Glomerular visceral epithelial cell (primary cell): ENCODE results near the gene RALGAPA1.
"Not testable (repeated sequence)": the region's sequence is repeated elsewhere in the genome, so short reads cannot be mapped to it uniquely, and the experiment has no call there.

Experiments
- DNase-seq: peaks from one replicate; pipeline ENCODE4 v3.0.0-alpha.2; 2016; ENCODE audit errors: extremely low spot score

RALGAPA1 gene

DNA sequence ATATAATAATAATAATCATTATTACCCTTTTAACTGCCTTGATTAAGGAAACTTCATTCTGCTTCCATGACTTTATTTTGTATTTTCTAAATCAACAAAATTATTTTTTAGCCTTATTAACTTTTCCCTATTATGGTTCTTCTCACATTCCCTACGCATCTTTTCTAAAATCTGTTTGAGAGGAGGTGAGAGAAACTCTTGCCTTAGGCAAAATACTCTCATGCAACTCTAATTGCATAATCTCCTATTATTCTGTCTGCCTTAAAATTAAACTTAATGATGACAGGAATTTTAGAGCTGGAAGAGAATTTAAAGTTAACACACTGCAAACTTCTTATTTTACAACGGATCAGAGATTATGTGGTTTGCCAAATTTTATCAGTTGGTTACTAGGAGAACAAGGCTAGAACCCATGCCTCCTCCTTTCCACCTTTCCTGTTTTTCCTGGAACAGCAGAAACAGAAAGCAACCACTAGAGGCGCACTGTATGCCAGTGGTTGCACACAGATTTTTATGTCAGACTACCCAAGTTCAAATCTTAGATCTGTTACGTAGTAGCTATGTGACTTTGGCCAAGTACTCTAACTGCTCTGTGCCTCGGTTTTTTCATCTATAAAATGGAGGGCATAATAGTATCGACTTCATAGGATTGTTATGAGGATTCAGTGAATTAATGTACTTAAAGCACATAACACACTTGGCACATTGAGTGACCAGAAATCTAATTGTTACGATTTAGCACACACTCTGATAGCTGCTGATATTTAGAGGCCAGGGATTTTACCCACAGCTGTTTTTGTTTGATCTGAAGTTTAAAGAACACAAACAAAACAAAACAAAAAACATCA lies 12.7 kb upstream of the RALGAPA1 start:
- peak; percentile 29 for DNase-seq

- no peak for DNase-seq
These were observed 10.8 kb upstream of the RALGAPA1 start for GRCh38 chr14:35819591-35820540.

DNA sequence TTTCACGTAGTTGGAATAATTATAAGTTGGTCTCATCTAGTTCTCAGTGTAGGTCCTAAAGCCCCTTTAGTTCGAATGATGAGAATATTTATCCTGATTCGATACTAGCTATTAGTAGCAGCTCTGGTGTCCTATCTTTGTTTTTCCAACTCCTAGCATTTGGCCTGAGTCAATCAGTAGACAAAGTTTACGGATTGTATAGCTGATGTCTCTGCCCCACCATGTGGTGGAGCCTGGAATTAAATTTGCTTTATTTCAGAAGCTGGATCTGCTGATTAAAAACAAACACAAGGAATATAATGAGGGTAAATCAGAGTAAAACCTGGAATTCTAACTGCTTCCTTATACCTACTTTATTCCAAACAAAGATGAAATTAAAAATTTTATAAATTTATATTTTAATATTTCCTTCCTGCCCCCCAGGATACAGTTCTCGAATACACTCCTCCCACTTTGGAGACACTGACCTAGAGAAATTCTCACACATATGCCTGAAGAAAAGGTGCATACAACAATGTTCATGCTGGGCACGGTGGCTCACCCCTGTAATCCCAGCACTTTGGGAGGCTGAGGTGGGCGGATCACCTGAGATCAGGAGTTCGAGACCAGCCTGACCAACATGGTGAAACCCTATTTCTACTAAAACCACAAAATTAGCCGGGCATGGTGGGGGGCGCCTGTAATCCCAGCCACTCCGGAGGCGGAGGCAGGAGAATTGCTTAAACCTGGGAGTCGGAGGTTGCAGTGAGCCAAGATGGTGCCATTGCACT lies 9.4 kb upstream of the RALGAPA1 start:
- DNase-seq, result peak; percentile 54

DNA sequence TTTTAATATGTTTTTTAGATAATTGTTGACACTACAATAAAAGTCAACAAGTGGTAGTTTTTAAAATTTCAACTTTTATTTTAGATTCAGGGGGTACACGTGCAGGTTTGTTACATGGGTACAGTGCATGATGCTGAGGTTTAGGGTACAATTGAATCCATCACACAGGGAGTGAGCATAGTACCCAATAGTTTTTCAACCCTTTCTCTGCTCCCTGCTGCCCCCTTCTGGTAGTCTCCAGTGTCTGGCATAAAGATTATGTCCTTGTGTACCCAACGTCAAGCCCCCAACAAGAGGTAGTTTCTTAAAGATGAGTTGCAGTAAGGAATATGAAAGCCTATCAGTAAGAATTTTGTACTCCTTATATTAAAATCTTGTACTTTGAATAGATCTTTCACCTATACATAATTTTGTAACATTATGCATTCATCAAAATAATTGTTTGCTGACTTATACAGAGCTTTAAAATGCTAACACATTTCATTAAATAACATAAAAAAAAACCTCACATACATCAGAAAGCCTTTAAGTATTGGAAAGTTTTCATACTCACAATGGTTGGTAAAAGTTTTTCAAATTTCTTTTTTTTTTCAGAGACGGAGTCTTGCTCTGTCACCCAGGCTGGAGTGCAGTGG lies 5.4 kb upstream of the RALGAPA1 start:
- DNase-seq, result peak; percentile 55

- no peak for DNase-seq
These were observed 1.9 kb upstream of the RALGAPA1 start for GRCh38 chr14:35810963-35811362.

DNA sequence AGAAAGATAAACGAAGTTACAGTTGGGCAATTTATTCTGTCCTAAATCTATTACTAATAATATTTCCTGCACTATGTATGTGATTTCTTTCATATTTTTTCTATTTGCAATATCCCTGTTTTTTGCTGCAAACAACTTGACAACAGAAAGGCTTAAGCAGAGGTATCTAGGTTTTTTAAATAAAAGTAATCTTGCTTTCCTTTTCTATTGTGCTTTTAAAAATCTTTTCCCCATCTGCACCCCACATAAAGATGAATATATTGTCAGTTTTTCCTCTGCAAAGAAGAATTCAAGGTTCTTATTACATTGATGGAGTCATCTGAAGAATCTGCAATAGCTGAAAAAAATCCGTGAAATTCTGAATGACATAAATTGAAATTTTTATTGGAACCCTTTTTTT lies 502 bp upstream of the RALGAPA1 start:
- DNase-seq, result no peak

DNA sequence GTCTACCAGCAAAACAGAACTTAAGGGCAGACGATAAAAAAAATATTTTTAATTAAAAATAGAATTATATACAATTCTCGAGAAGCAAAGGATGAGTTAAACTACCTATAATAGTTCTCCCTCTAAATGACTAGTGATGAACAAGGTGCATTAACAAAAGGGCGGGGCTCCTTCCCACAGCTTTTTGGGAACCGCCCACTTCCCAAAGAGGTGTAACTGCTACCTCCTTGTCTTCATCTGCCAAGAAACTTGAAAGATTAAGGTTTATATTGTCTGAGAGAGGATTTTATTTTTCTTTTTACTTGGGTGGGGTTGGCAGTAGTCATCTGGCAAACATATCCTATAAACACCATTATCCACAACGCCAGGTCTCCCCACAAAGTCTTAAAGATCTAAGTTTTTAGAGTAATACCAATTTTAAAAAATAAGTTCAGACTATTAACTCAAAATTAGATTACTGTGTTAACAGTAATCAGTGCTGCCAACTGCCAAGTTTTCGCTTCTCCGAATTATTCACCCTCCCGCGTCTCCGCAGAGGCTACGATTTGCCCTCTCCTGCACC lies 938 bp downstream of the RALGAPA1 start:
- peak; percentile 25 for DNase-seq

DNA sequence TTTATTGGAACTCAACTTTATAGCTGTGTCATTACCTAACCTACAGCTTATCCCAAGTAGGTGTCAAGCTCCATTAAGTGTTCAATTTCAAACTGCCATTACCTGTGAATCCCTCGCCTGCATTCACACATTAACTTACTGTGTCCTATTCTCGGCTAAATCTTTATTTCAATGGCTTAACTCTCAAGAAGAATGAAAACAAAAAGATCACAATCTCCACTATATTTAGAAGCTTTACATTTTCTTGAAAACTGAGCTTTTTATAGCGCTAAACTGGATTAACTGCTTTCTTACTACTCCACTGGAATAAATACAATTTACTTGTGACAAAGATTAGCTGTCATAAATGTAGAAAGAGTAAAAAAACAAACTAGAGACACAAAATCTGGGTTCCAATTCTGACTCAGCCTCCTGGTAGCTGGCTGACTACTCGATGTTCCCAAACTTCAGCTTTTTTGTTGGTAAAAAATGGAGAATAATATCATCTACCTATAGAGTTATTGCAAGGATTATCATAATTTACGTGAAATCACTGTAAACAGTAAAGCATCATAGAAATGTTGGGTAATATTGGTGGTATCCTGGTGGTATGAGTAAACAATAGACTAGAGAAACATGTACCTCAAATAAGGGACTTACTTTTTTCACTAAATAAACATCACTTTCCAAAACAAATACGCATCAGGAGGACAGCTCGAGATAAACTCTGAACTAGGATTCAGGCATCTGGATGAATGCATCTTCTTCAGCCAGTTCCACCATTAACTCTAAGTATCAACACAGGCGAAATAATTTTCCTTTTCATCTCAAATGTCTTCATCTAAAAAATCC lies 1.7 kb downstream of the RALGAPA1 start:
- DNase-seq, result no peak

DNA sequence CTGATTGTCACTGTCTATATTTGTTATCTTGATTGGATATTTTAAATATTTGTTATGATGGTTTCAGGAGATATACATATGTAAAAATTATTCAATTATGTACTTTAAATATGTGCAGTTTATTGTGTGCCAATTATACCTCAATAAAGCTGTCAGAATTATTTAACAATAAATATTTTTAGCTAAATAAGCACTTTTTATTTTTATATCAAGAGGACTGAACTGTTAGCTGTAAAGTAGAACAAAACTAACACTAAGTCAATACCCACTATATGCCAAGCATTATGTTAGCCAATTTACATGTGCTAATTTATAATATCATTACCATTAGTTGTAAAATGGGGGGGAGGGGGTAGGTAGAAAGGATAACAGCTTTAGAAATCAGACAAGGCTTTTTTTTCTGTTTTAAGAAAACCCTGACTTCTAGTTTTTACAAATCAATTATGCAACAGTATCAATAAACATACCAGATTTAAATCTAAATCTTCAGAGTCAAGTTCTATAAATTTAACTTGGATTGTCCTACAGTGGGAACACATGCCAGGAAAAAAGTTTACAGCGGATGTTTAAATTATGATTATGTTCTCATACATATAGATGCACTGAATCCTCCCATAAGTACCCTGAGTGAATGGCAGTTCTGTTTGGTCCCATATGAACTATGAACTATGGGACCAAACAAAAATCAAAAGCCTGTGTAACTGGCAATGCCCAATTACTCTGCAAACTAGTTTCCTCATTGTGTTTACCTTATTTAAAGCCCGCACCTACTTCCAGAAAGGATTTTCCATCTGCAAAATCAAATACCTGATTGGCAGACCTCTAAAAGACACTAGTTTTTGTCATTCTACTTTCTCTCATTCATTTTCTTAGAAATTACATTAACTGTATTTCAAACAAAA lies 2.8 kb downstream of the RALGAPA1 start:
- no peak for DNase-seq

GRCh38 chr14:35797796-35798195 lies 11.3 kb downstream of the RALGAPA1 start:
- no peak for DNase-seq

DNA sequence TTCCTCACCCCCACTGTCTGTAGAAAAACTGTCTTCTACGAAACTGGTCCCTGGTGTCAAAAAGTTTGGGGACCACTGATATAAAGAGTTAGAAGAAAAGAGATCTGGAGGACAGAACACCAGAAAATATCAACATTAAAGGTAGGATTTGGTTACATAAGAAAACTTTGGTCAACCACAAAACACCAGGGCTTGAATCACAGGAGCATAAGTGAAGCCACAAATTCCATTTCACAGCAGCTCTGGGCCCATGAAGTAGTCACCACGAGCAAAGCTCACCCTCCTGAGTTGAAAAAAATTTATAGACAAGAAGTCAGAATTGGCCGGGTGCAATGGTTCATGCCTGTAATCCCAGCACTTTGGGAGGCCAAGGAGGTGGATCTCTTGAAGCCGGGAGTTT lies 19.4 kb downstream of the RALGAPA1 start:
- peak; percentile 58 for DNase-seq

DNA sequence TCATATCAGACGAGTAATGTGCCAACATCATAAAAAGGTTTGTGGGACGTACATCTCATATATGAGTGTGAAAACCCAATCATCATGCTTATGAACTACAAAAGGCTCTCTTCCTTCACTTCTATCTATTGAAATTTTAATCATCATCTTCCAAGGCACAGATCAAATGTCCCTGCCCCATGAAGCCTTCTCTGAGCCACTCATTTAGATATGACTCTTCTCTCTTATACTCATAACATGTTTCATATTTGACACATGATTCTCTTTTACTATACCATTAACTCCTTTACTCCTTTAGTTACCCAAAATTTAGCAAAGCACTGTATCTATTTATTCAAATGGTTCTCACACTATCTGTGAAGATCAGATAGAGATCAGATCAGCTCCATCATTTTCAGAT lies 22.2 kb downstream of the RALGAPA1 start:
- DNase-seq, result no peak

DNA sequence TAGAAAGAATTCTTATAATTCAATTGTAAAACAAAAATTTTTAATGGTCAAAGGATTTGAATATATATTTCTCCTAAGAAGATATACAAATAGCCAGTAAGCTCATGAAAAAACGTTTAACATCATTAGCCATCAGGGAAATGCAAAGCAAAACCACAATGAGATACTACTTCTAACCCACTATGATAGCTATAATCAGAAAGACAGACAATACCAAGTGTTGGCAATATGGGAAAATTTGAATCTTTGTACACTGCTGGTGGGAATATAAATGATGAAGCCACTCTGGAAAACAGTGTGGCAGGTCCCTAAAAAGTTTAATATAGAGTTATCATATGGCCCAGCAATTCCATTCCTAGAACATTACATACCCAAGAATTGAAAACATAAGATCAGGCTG lies 25.4 kb downstream of the RALGAPA1 start:
- DNase-seq, result no peak

DNA sequence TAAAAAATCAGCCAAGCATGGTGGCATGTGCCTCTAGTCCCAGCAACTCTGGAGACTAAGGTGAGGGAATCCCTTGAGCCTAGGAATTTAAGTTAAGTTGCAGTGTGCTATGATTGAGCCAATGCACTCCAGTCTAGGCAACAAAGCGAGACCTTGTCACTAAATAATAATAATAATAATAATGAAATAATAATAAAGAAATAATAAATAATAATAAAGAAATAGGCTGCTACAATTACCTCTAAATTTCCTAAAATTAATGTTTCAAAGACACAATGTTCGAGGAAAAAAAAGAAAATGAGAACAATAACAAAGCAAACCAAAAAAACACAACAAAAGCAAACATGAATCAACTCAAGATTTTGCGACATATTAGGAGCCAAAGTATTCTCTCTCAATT lies 29.7 kb downstream of the RALGAPA1 start:
- no peak for DNase-seq

- not testable (repeated sequence) for DNase-seq
These were observed 31.5 kb downstream of the RALGAPA1 start for GRCh38 chr14:35777550-35777949.

DNA sequence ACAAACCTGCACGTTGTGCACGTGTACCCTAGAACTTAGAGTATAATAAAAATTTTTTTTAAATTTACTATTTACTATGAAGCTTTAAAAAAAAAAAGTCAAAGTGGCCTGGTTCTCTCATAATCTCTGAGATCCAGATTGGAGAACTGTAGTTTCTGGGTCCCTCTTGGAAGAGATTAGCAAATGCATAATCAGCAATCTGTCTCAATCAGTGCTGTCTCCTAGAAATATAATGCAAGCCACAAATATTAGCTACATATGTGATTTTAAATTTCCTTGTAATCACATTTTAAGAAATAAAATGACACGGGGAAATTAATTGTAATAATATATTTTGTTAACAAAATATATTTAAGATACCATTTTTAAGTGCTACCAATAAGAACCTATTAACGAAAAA lies 32.3 kb downstream of the RALGAPA1 start:
- DNase-seq, result no peak

DNA sequence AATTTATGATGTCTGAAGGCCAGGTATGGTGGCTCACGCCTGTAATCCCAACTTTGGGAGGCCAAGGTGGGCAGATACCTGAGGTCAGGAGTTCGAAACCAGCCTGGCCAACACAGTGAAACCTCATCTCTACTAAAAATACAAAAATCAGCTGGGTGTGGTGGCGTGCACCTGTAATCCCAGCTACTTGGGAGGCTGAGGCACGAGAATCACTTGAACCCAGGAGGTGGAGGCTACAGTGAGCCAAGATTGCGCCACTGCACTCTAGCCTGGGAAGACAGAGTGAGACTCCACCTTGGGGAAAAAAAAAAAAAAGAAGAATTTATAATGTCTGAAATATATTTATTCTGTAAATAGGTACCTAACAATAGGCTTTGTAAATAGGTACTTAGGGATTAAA lies 33.0 kb downstream of the RALGAPA1 start:
- DNase-seq, result not testable (repeated sequence)

GRCh38 chr14:35766700-35767082 lies 42.4 kb downstream of the RALGAPA1 start:
- DNase-seq, result no peak

DNA sequence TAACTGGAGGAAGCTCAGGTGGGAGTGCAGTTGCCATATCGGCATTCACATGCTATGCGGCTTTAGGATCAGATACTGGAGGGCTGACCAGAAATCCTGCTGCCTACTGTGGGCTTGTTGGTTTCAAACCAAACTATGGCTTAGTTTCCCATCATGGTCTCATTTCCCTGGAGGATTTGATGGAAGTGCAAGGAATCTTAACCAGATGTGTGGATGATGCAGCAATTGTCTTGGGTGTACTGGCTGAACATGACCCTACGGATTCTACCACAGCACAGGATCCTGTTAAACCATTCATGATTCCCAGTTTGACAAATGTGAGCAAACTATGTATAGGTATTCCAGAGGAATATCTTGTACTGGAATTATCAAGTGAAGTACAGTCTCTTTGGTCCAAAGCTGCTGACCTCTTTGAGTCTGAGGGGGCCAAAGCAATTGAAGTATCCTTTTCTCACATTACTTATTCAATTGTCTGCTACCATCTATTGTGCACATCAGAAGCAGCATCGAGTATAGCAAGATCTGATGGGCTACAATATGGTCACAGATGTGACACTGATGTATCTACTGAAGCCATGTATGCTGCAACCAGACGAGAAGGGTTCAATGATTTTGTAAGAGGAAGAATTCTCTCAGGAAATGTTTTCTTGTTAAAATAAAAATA lies 42.9 kb downstream of the RALGAPA1 start:
- no peak for DNase-seq
